Duodenal mucosa (tissue), 2 donors: ENCODE results near the gene NACC1.

Source experiments
- H3K27ac ChIP-seq: one replicate; pipeline ENCODE4 v1.7.0; 2013; ENCODE audit warnings: low read depth, low read length
- H3K27me3 ChIP-seq, 2 donors: one replicate each; pipeline ENCODE4 v1.7.0; 2013; ENCODE audit warnings: low read length in 2 of 2, control low read depth in 1 of 2; ENCODE audit not compliant: insufficient read depth in 2 of 2, control insufficient read depth in 1 of 2
- H3K36me3 ChIP-seq, 2 donors: one replicate each; pipeline ENCODE4 v1.7.0; 2013; ENCODE audit warnings: low read length in 2 of 2, control low read depth in 1 of 2; ENCODE audit not compliant: insufficient read depth in 2 of 2, control insufficient read depth in 1 of 2
- H3K4me1 ChIP-seq, 2 donors: one replicate each; pipeline ENCODE4 v1.7.0; 2013; ENCODE audit warnings: low read length in 2 of 2, control low read depth in 1 of 2; ENCODE audit not compliant: insufficient read depth in 2 of 2, control insufficient read depth in 1 of 2
- H3K4me3 ChIP-seq, 2 donors: one replicate each; pipeline ENCODE4 v1.7.0; 2013; ENCODE audit warnings: low read length in 2 of 2, low read depth in 1 of 2
- H3K9ac ChIP-seq, 2 donors: one replicate each; pipeline ENCODE4 v1.7.0; 2013; ENCODE audit warnings: low read length in 2 of 2, low read depth in 1 of 2
- H3K9me3 ChIP-seq, 2 donors: one replicate each; pipeline ENCODE4 v1.7.0; 2013; ENCODE audit warnings: low read length in 2 of 2, control low read depth in 1 of 2; ENCODE audit not compliant: control insufficient read depth in 1 of 2

Gene NACC1

GRCh38 chr19:13117772-13118423, at the start of gene NACC1:
Gene NACC1 (plus strand): TSS chr19:13118264. CDS start chr19:13135208, 16,944 bp downstream.
- peak within 1 kb of the TSS; percentile 94 to 99 for H3K4me3 ChIP-seq
- H3K9ac ChIP-seq = peak within 1 kb of the TSS; percentile 72 to 75
- peaks cover 0 to 3% of the 10 kb centered on the region in 2 donors for H3K36me3 ChIP-seq
- H3K4me1 ChIP-seq = peaks cover 41 to 47% of the 10 kb centered on the region in 2 donors
- no peaks in the 10 kb centered on the region for H3K9me3 ChIP-seq
- H3K27me3 ChIP-seq = no peaks in the 10 kb centered on the region
- H3K27ac ChIP-seq = peak within 1 kb of the TSS; percentile 20

- Histone ChIP-seq H3K9me3 (no peaks in the 10 kb centered on the region), H3K9ac (no peak overlapping the region), H3K36me3 (peaks cover 5 to 12% of the 10 kb centered on the region in 2 donors), H3K27ac (no peak overlapping the region), H3K4me3 (no peak overlapping the region), H3K27me3 (no peaks in the 10 kb centered on the region), H3K4me1 (peaks cover 23 to 44% of the 10 kb centered on the region in 2 donors)
Measured at GRCh38 chr19:13069415-13070359, 48.4 kb upstream of the NACC1 start.

- H3K9ac ChIP-seq = no peak overlapping the region
- no peak overlapping the region for H3K4me3 ChIP-seq
- H3K9me3 ChIP-seq = no peaks in the 10 kb centered on the region
- H3K27ac ChIP-seq = no peak overlapping the region
- H3K4me1 ChIP-seq = peaks cover 23 to 44% of the 10 kb centered on the region in 2 donors
- H3K27me3 ChIP-seq = no peaks in the 10 kb centered on the region
- peaks cover 5 to 17% of the 10 kb centered on the region in 2 donors for H3K36me3 ChIP-seq
Measured at GRCh38 chr19:13070425-13071140, 47.5 kb upstream of the NACC1 start.

- Histone ChIP-seq H3K4me3 (no peak overlapping the region), H3K27me3 (no peaks in the 10 kb centered on the region), H3K36me3 (peaks cover 5 to 25% of the 10 kb centered on the region in 2 donors), H3K27ac (no peak overlapping the region), H3K9me3 (no peaks in the 10 kb centered on the region), H3K9ac (no peak overlapping the region), H3K4me1 (peaks cover 17 to 38% of the 10 kb centered on the region in 2 donors)
Measured at GRCh38 chr19:13071444-13072187, 46.4 kb upstream of the NACC1 start.

GRCh38 chr19:13072188-13072908, 45.7 kb upstream of the NACC1 start:
- Histone ChIP-seq H3K9ac (no peak overlapping the region), H3K9me3 (no peaks in the 10 kb centered on the region), H3K27ac (no peak overlapping the region), H3K36me3 (peaks cover 5 to 26% of the 10 kb centered on the region in 2 donors), H3K4me1 (peaks cover 12 to 38% of the 10 kb centered on the region in 2 donors), H3K27me3 (no peaks in the 10 kb centered on the region), H3K4me3 (no peak overlapping the region)

- Histone ChIP-seq H3K9ac (no peak overlapping the region), H3K4me3 (no peak overlapping the region), H3K27ac (no peak overlapping the region), H3K36me3 (peaks cover 5 to 26% of the 10 kb centered on the region in 2 donors), H3K4me1 (peaks cover 16 to 38% of the 10 kb centered on the region in 2 donors), H3K27me3 (no peaks in the 10 kb centered on the region), H3K9me3 (no peaks in the 10 kb centered on the region)
Measured at GRCh38 chr19:13073263-13073662, 44.8 kb upstream of the NACC1 start.

GRCh38 chr19:13074378-13074777, 43.7 kb upstream of the NACC1 start:
- Histone ChIP-seq H3K27ac (no peak overlapping the region), H3K36me3 (peaks cover 5 to 26% of the 10 kb centered on the region in 2 donors), H3K9ac (no peak overlapping the region), H3K9me3 (no peaks in the 10 kb centered on the region), H3K4me1 (peaks cover 22 to 38% of the 10 kb centered on the region in 2 donors), H3K4me3 (no peak overlapping the region), H3K27me3 (no peaks in the 10 kb centered on the region)

- Histone ChIP-seq H3K27me3 (no peaks in the 10 kb centered on the region), H3K9me3 (no peaks in the 10 kb centered on the region), H3K4me1 (peaks cover 28 to 39% of the 10 kb centered on the region in 2 donors), H3K4me3 (no peak overlapping the region), H3K36me3 (peaks cover 5 to 26% of the 10 kb centered on the region in 2 donors), H3K9ac (no peak overlapping the region), H3K27ac (no peak overlapping the region)
Measured at GRCh38 chr19:13076320-13076719, 41.7 kb upstream of the NACC1 start.

GRCh38 chr19:13076787-13077186, 41.3 kb upstream of the NACC1 start:
- Histone ChIP-seq H3K27ac (no peak overlapping the region), H3K4me3 (no peak overlapping the region), H3K27me3 (no peaks in the 10 kb centered on the region), H3K9me3 (no peaks in the 10 kb centered on the region), H3K36me3 (peaks cover 5 to 26% of the 10 kb centered on the region in 2 donors), H3K4me1 (peaks cover 28 to 39% of the 10 kb centered on the region in 2 donors), H3K9ac (no peak overlapping the region)
